Mononuclear cell (primary cell): ENCODE measurements around the gene GLIS1. TPM values are rescaled to one million over a fixed set of nuclear protein-coding genes. Genes with fewer than 3 reads are reported as not detected.

ENCODE experiments used
- H3K27me3 ChIP-seq: 2 replicates; pipeline ENCODE4 v1.6.0; 2011; ENCODE audit warnings: low read length, control low read depth; ENCODE audit not compliant: insufficient read depth
- H3K4me1 ChIP-seq: 2 replicates; pipeline ENCODE4 v1.5.1; 2011; ENCODE audit warnings: mild to moderate bottlenecking, low read length, control low read depth; ENCODE audit not compliant: insufficient read depth
- H3K4me3 ChIP-seq: 2 replicates; pipeline ENCODE4 v1.5.1; 2011; ENCODE audit warnings: mild to moderate bottlenecking, low read length, moderate library complexity
- H3K9me3 ChIP-seq: 2 replicates; pipeline ENCODE4 v1.5.1; 2011; ENCODE audit warnings: low read depth, mild to moderate bottlenecking, control low read depth, low read length
- total RNA-seq: library from RNA; depleted of rRNA; stranded (reverse); fragments of >200 nt; gene quantifications from one replicate; pipeline ENCODE4 v1.2.3, GENCODE V29; 2012

GLIS1 gene
- total RNA-seq, 1 donor, result not detected

- H3K4me1 ChIP-seq, result no peaks in the 10 kb centered on the region
- no peaks in the 10 kb centered on the region for H3K27me3 ChIP-seq
- no peak overlapping the region for H3K4me3 ChIP-seq
- no peaks in the 10 kb centered on the region for H3K9me3 ChIP-seq
These were observed 42.0 kb downstream of the GLIS1 start for GRCh38 chr1:53696990-53697389.

- no peaks in the 10 kb centered on the region for H3K9me3 ChIP-seq
- no peaks in the 10 kb centered on the region for H3K27me3 ChIP-seq
- H3K4me3 ChIP-seq, result no peak overlapping the region
- no peaks in the 10 kb centered on the region for H3K4me1 ChIP-seq
These were observed 42.4 kb downstream of the GLIS1 start for GRCh38 chr1:53696571-53696970.

GRCh38 chr1:53696051-53696450 lies 42.9 kb downstream of the GLIS1 start:
- no peak overlapping the region for H3K4me3 ChIP-seq
- no peaks in the 10 kb centered on the region for H3K27me3 ChIP-seq
- no peaks in the 10 kb centered on the region for H3K9me3 ChIP-seq
- no peaks in the 10 kb centered on the region for H3K4me1 ChIP-seq

GRCh38 chr1:53695116-53695515 lies 43.8 kb downstream of the GLIS1 start:
- no peaks in the 10 kb centered on the region for H3K27me3 ChIP-seq

GRCh38 chr1:53694718-53695091 lies 44.3 kb downstream of the GLIS1 start:
- H3K4me3 ChIP-seq, result no peak overlapping the region
- H3K9me3 ChIP-seq, result no peaks in the 10 kb centered on the region
- H3K27me3 ChIP-seq, result no peaks in the 10 kb centered on the region
- H3K4me1 ChIP-seq, result no peaks in the 10 kb centered on the region

More at GRCh38 chr1:53695116-53695515, 43.8 kb downstream of the GLIS1 start:
- Histone ChIP-seq H3K4me3 (no peak overlapping the region), H3K4me1 (no peaks in the 10 kb centered on the region), H3K9me3 (no peaks in the 10 kb centered on the region)

- H3K27me3 ChIP-seq, result no peaks in the 10 kb centered on the region
- no peaks in the 10 kb centered on the region for H3K4me1 ChIP-seq
- no peaks in the 10 kb centered on the region for H3K9me3 ChIP-seq
- no peak overlapping the region for H3K4me3 ChIP-seq
These were observed 44.9 kb downstream of the GLIS1 start for GRCh38 chr1:53693773-53694717.

- Histone ChIP-seq H3K27me3 (no peaks in the 10 kb centered on the region), H3K4me1 (no peaks in the 10 kb centered on the region), H3K4me3 (no peak overlapping the region), H3K9me3 (no peaks in the 10 kb centered on the region)
These were observed 45.6 kb downstream of the GLIS1 start for GRCh38 chr1:53693339-53693738.

GRCh38 chr1:53691326-53691725 lies 47.6 kb downstream of the GLIS1 start:
- Histone ChIP-seq H3K27me3 (no peaks in the 10 kb centered on the region), H3K9me3 (no peaks in the 10 kb centered on the region), H3K4me1 (no peaks in the 10 kb centered on the region), H3K4me3 (no peak overlapping the region)

- H3K4me3 ChIP-seq, result no peak overlapping the region
- H3K27me3 ChIP-seq, result no peaks in the 10 kb centered on the region
- no peaks in the 10 kb centered on the region for H3K4me1 ChIP-seq
- no peaks in the 10 kb centered on the region for H3K9me3 ChIP-seq
These were observed 48.6 kb downstream of the GLIS1 start for GRCh38 chr1:53690411-53690810.

GRCh38 chr1:53689736-53690326 lies 49.1 kb downstream of the GLIS1 start:
- Histone ChIP-seq H3K4me1 (no peaks in the 10 kb centered on the region), H3K9me3 (no peaks in the 10 kb centered on the region), H3K27me3 (no peaks in the 10 kb centered on the region), H3K4me3 (no peak overlapping the region)

GRCh38 chr1:53689223-53689622 lies 49.7 kb downstream of the GLIS1 start:
- Histone ChIP-seq H3K9me3 (no peaks in the 10 kb centered on the region), H3K4me1 (no peaks in the 10 kb centered on the region), H3K27me3 (no peaks in the 10 kb centered on the region), H3K4me3 (no peak overlapping the region)

GRCh38 chr1:53688381-53689102 lies 50.4 kb downstream of the GLIS1 start:
- no peaks in the 10 kb centered on the region for H3K27me3 ChIP-seq
- H3K9me3 ChIP-seq, result no peaks in the 10 kb centered on the region
- H3K4me1 ChIP-seq, result no peaks in the 10 kb centered on the region
- H3K4me3 ChIP-seq, result no peak overlapping the region

- H3K4me3 ChIP-seq, result no peak overlapping the region
- H3K27me3 ChIP-seq, result no peaks in the 10 kb centered on the region
- no peaks in the 10 kb centered on the region for H3K4me1 ChIP-seq
- H3K9me3 ChIP-seq, result no peaks in the 10 kb centered on the region
These were observed 51.1 kb downstream of the GLIS1 start for GRCh38 chr1:53687901-53688300.

- no peaks in the 10 kb centered on the region for H3K27me3 ChIP-seq
These were observed 51.5 kb downstream of the GLIS1 start for GRCh38 chr1:53687426-53687825.

GRCh38 chr1:53686965-53687267 lies 52.0 kb downstream of the GLIS1 start:
- Histone ChIP-seq H3K4me1 (peaks cover 2% of the 10 kb centered on the region), H3K4me3 (no peak overlapping the region), H3K27me3 (no peaks in the 10 kb centered on the region), H3K9me3 (no peaks in the 10 kb centered on the region)

More at GRCh38 chr1:53687426-53687825, 51.5 kb downstream of the GLIS1 start:
- Histone ChIP-seq H3K4me1 (no peaks in the 10 kb centered on the region), H3K9me3 (no peaks in the 10 kb centered on the region), H3K4me3 (no peak overlapping the region)
